GM23338 (cell line): ENCODE data around the gene UGT8. TPM values are rescaled to one million over a fixed set of nuclear protein-coding genes. Genes with fewer than 3 reads are reported as not detected.
"Not testable (repeated sequence)": the region's sequence is repeated elsewhere in the genome, so short reads cannot be mapped to it uniquely, and the experiment has no call there.

ENCODE experiments used
- ATAC-seq: fragments of 200-7000 bp; cut with Tn5 transposase; 3 replicates; pipeline ENCODE4 v1.9.1; 2020
- DNase-seq: peaks from one replicate; pipeline ENCODE4 v3.0.0-alpha.2; 2015; ENCODE audit warnings: low spot score
- H2AFZ ChIP-seq: fragments of 200-600 bp; sonication (generic); 2 replicates; pipeline ENCODE4 v1.8.0; 2016; ENCODE audit warnings: antibody characterized with exemption, mild to moderate bottlenecking, moderate library complexity
- H3F3A ChIP-seq: fragments of 200-600 bp; sonication (generic); replicated peaks from 2 replicates; pipeline ENCODE4 v1.8.0; 2017; ENCODE audit warnings: antibody characterized with exemption, mixed run types, low read depth
- H3K27ac ChIP-seq: fragments of 200-600 bp; sonication (generic); 2 replicates; pipeline ENCODE4 v1.6.1; 2016; ENCODE audit warnings: low read depth
- H3K27me3 ChIP-seq: fragments of 200-600 bp; sonication (generic); 2 replicates; pipeline ENCODE4 v1.8.0; 2016; ENCODE audit warnings: mild to moderate bottlenecking, mixed run types, moderate library complexity; ENCODE audit not compliant: insufficient read depth
- H3K36me3 ChIP-seq: fragments of 200-600 bp; sonication (generic); 2 replicates; pipeline ENCODE4 v1.8.0; 2016; ENCODE audit warnings: mild to moderate bottlenecking; ENCODE audit not compliant: insufficient read depth
- H3K4me1 ChIP-seq: fragments of 200-600 bp; sonication (generic); 2 replicates; pipeline ENCODE4 v1.8.0; 2016; ENCODE audit warnings: mild to moderate bottlenecking, moderate library complexity; ENCODE audit not compliant: insufficient read depth
- H3K4me2 ChIP-seq: fragments of 200-600 bp; sonication (generic); 2 replicates; pipeline ENCODE4 v1.7.1; 2017; ENCODE audit warnings: mixed run types
- H3K4me3 ChIP-seq: fragments of 200-600 bp; sonication (generic); 2 replicates; pipeline ENCODE4 v1.6.1; 2016; ENCODE audit warnings: mixed run types
- H3K79me2 ChIP-seq: fragments of 200-600 bp; sonication (generic); replicated peaks from 2 replicates; pipeline ENCODE4 v1.8.0; 2017; ENCODE audit warnings: mild to moderate bottlenecking; ENCODE audit not compliant: insufficient read depth
- H3K9me2 ChIP-seq: fragments of 200-600 bp; sonication (generic); 2 replicates; pipeline ENCODE4 v1.8.0; 2017; ENCODE audit not compliant: insufficient read depth
- H4K20me1 ChIP-seq: fragments of 200-600 bp; sonication (generic); replicated peaks from 2 replicates; pipeline ENCODE4 v1.8.0; 2017; ENCODE audit warnings: mild to moderate bottlenecking; ENCODE audit not compliant: insufficient read depth
- H3K27ac Mint-ChIP-seq: 2 replicates; pipeline ENCODE4 v1.8.0; 2020; ENCODE audit warnings: inconsistent platforms, mild to moderate bottlenecking, moderate library complexity, mixed read lengths
- H3K27me3 Mint-ChIP-seq: 3 replicates; pipeline ENCODE4 v1.8.0; 2022; ENCODE audit warnings: low read depth, mild to moderate bottlenecking, moderate library complexity, mixed read lengths, inconsistent platforms; ENCODE audit not compliant: insufficient read depth, poor library complexity
- H3K36me3 Mint-ChIP-seq: 3 replicates; pipeline ENCODE4 v1.8.0; 2021; ENCODE audit warnings: low read depth, mild to moderate bottlenecking, inconsistent platforms, moderate library complexity, mixed read lengths
- H3K4me1 Mint-ChIP-seq: 3 replicates; pipeline ENCODE4 v1.8.0; 2020; ENCODE audit warnings: mild to moderate bottlenecking, inconsistent platforms, mixed read lengths
- H3K4me3 Mint-ChIP-seq: 3 replicates; pipeline ENCODE4 v1.8.0; 2021; ENCODE audit warnings: moderate library complexity, mild to moderate bottlenecking, inconsistent platforms, mixed read lengths
- H3K9me3 Mint-ChIP-seq: 3 replicates; pipeline ENCODE4 v1.8.0; 2020; ENCODE audit warnings: moderate library complexity, mild to moderate bottlenecking, inconsistent platforms, mixed read lengths
- CREB1 ChIP-seq: fragments of 250-450 bp; sonication (Bioruptor Pico); IDR thresholded peaks from 2 replicates; pipeline ENCODE4 v1.5.0; 2020; ENCODE audit warnings: low read depth, mild to moderate bottlenecking, moderate library complexity
- CTCF ChIP-seq, 2 experiments: fragments of 200-600 bp in 1 of 2; sonication (generic) in 1 of 2; conservative IDR thresholded peaks; 2 replicates each; pipeline versions ENCODE4 v1.5.1 to v1.6.1; 2016 to 2017; ENCODE audit warnings: antibody characterized with exemption in 2 of 2, low read depth in 2 of 2, mild to moderate bottlenecking in 2 of 2, moderate library complexity in 1 of 2
- ETS1 ChIP-seq: IDR thresholded peaks from 2 replicates; pipeline ENCODE4 v1.6.1; 2016; ENCODE audit warnings: antibody characterized with exemption
- EZH2phosphoT487 ChIP-seq: fragments of 200-600 bp; sonication (generic); IDR thresholded peaks from one replicate; pipeline ENCODE4 v1.8.1; 2018; ENCODE audit warnings: antibody characterized with exemption; ENCODE audit not compliant: unreplicated experiment
- NANOG ChIP-seq: IDR thresholded peaks from 2 replicates; pipeline ENCODE4 v1.6.1; 2016; ENCODE audit warnings: antibody characterized with exemption, borderline replicate concordance
- REST ChIP-seq: IDR thresholded peaks from one replicate; pipeline ENCODE4 v1.6.1; 2018; ENCODE audit warnings: antibody characterized with exemption; ENCODE audit not compliant: unreplicated experiment
- STAT1 ChIP-seq: IDR thresholded peaks from one replicate; pipeline ENCODE4 v1.6.1; 2016; ENCODE audit warnings: antibody characterized with exemption; ENCODE audit not compliant: unreplicated experiment
- polyA plus RNA-seq: library from polyadenylated mRNA; unstranded; fragments of >200 nt; fragmentation: Nextera tagmentation; extraction: Ambion mirVana; gene quantifications from 2 replicates; pipeline ENCODE4 v1.2.1, GENCODE V29; 2016
- total RNA-seq: library from RNA; depleted of rRNA; stranded (reverse); fragments of >200 nt; shearing (Covaris generic); gene quantifications from 2 replicates; pipeline ENCODE4 v1.2.3, GENCODE V29; 2014

UGT8 gene
- total and polyA plus RNA-seq, 2 experiments from 2014 or later = 14.9 to 39.0 TPM

GRCh38 chr4:114668577-114668976 lies 70.0 kb downstream of the UGT8 start:
- no peaks in the 10 kb centered on the region for H3K4me1 ChIP-seq
- Mint-ChIP-seq H3K36me3 (peaks cover 34% of the 10 kb centered on the region), H3K9me3 (no peaks in the 10 kb centered on the region; the same call in 2 of the 3 replicates), H3K4me1 (no peaks in the 10 kb centered on the region), H3K27me3 (no peaks in the 10 kb centered on the region), H3K27ac (no peak overlapping the region), H3K4me3 (no peak overlapping the region)
- TF ChIP-seq CTCF (conservative IDR thresholded peaks at IDR 0.05; ENCODE audit: low read depth in 2 of 2) = no peak
- TF ChIP-seq STAT1 = no peak
- no peak for TF ChIP-seq EZH2phosphoT487
- no peak for TF ChIP-seq REST
- no peak for TF ChIP-seq NANOG
- no peak for TF ChIP-seq ETS1
- no peak for TF ChIP-seq CREB1 (CRISPR knock-in tag)
- no peak overlapping the region for H3K27ac ChIP-seq
- no peak for DNase-seq
- no peak overlapping the region for H3K4me2 ChIP-seq
- no peaks in the 10 kb centered on the region for H3K27me3 ChIP-seq
- no peaks in the 10 kb centered on the region for H4K20me1 ChIP-seq
- H3F3A ChIP-seq = no peaks in the 10 kb centered on the region
- no peaks in the 10 kb centered on the region for H3K36me3 ChIP-seq
- H2AFZ ChIP-seq = no peak overlapping the region
- no peaks in the 10 kb centered on the region for H3K79me2 ChIP-seq
- H3K9me2 ChIP-seq = no peaks in the 10 kb centered on the region
- no peak for ATAC-seq
- H3K4me3 ChIP-seq = no peak overlapping the region

- H2AFZ ChIP-seq, H3K27me3 Mint-ChIP-seq, H3K27me3 ChIP-seq, DNase-seq, H3K27ac Mint-ChIP-seq, H3K4me3 ChIP-seq, H3K27ac ChIP-seq, H4K20me1 ChIP-seq, H3K4me1 ChIP-seq, H3K4me1 Mint-ChIP-seq, H3K79me2 ChIP-seq, H3K36me3 ChIP-seq, H3F3A ChIP-seq, H3K4me2 ChIP-seq, ATAC-seq, H3K4me3 Mint-ChIP-seq, H3K9me3 Mint-ChIP-seq, H3K9me2 ChIP-seq: not testable (repeated sequence)
- H3K36me3 Mint-ChIP-seq = peaks cover 31% of the 10 kb centered on the region; the same call in 2 of the 3 replicates
These were observed 72.1 kb downstream of the UGT8 start for GRCh38 chr4:114670733-114671132.
